PC-9 (cell line): ENCODE measurements around the gene ZNF236.

Experiments used
- CTCF ChIP-seq: fragments of 200-600 bp; sonication (generic); conservative IDR thresholded peaks from 2 replicates; pipeline ENCODE4 v1.6.1; 2017; ENCODE audit warnings: mixed run types, antibody characterized with exemption, mild to moderate bottlenecking, moderate library complexity
- EZH2 ChIP-seq: fragments of 200-600 bp; sonication (generic); IDR thresholded peaks from 2 replicates; pipeline ENCODE4 v1.8.0; 2017; ENCODE audit warnings: antibody characterized with exemption, low read depth

GRCh38 chr18:76935722-76936337 lies 113.5 kb downstream of the ZNF236 start:
- TF ChIP-seq CTCF (no peak), EZH2 (no peak)
